RWPE2 (cell line): Measurements from ENCODE around the gene DSCAML1.

Experiments used
- ATAC-seq: fragments of 200-7000 bp; cut with Tn5 transposase; 3 replicates; pipeline ENCODE4 v1.9.1; 2021; ENCODE audit warnings: low read depth
- DNase-seq: peaks from one replicate; pipeline ENCODE4 v3.0.0-alpha.2; 2020; ENCODE audit warnings: low spot score
- H3K27ac ChIP-seq: fragments of 450-650 bp; 2 replicates; pipeline ENCODE4 v1.5.1; 2017; ENCODE audit warnings: mild to moderate bottlenecking; ENCODE audit not compliant: poor library complexity, severe bottlenecking
- H3K27me3 ChIP-seq: fragments of 250-450 bp; sonication (Bioruptor Pico); 2 replicates; pipeline ENCODE4 v1.5.1; 2021; ENCODE audit warnings: mild to moderate bottlenecking, moderate library complexity; ENCODE audit not compliant: insufficient read depth, poor library complexity, severe bottlenecking
- H3K36me3 ChIP-seq: fragments of 250-450 bp; sonication (Bioruptor Pico); 2 replicates; pipeline ENCODE4 v1.5.1; 2020; ENCODE audit warnings: low read depth, mild to moderate bottlenecking, moderate library complexity
- H3K4me1 ChIP-seq: fragments of 250-450 bp; sonication (Bioruptor Pico); 2 replicates; pipeline ENCODE4 v1.5.1; 2021; ENCODE audit warnings: mild to moderate bottlenecking, moderate library complexity; ENCODE audit not compliant: insufficient read depth, poor library complexity, severe bottlenecking
- H3K4me3 ChIP-seq: fragments of 250-450 bp; sonication (Bioruptor Pico); 2 replicates; pipeline ENCODE4 v1.5.1; 2021; ENCODE audit warnings: mild to moderate bottlenecking, moderate library complexity; ENCODE audit not compliant: severe bottlenecking
- H3K9me3 ChIP-seq: fragments of 250-450 bp; sonication (Bioruptor Pico); 2 replicates; pipeline ENCODE4 v1.5.1; 2021; ENCODE audit warnings: mild to moderate bottlenecking, moderate library complexity; ENCODE audit not compliant: severe bottlenecking
- CTCF ChIP-seq: fragments of 450-650 bp; IDR thresholded peaks from one replicate; pipeline ENCODE4 v1.5.1; 2017; ENCODE audit warnings: mild to moderate bottlenecking, moderate library complexity; ENCODE audit not compliant: poor library complexity, severe bottlenecking

The DSCAML1 gene

DNA sequence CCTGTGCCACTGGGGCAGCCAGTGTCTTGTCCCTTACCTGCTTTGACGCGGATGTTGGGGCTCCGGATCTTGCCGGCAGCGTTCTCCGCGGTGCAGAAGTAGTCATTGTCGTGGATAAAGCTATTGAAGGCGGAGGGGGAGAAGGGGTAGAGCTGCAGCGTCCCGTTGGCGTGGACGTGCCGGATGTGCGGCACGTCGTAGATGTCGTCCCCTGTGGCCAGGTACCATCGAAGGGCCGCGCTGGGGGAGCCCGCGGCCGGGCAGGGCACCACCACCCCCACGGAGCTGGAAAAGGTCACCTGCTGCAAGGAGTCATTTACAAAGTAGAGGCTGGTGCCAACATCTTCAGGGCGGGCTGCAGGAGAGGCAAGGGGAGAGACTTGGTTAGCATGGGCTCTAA lies 16.6 kb downstream of the DSCAML1 start:
- Histone ChIP-seq H3K4me1 (no peaks in the 10 kb centered on the region), H3K27ac (no peak overlapping the region), H3K9me3 (no peaks in the 10 kb centered on the region), H3K4me3 (no peak overlapping the region), H3K36me3 (no peaks in the 10 kb centered on the region), H3K27me3 (peaks cover 12% of the 10 kb centered on the region)
- TF ChIP-seq CTCF, result no peak
- DNase-seq (no peak), ATAC-seq (no peak)

GRCh38 chr11:117774553-117774952 lies 22.5 kb downstream of the DSCAML1 start:
- no peaks in the 10 kb centered on the region for H3K27me3 ChIP-seq
- TF ChIP-seq CTCF, result no peak
- no peak overlapping the region for H3K27ac ChIP-seq
- H3K4me3 ChIP-seq, result no peak overlapping the region
- no peak for ATAC-seq
- H3K36me3 ChIP-seq, result no peaks in the 10 kb centered on the region
- no peaks in the 10 kb centered on the region for H3K4me1 ChIP-seq
- DNase-seq, result no peak
- no peaks in the 10 kb centered on the region for H3K9me3 ChIP-seq

- no peaks in the 10 kb centered on the region for H3K36me3 ChIP-seq
- no peaks in the 10 kb centered on the region for H3K9me3 ChIP-seq
- H3K27ac ChIP-seq, result no peak overlapping the region
- H3K27me3 ChIP-seq, result no peaks in the 10 kb centered on the region
- no peak for TF ChIP-seq CTCF
- no peak overlapping the region for H3K4me3 ChIP-seq
- no peaks in the 10 kb centered on the region for H3K4me1 ChIP-seq
- no peak for DNase-seq
- no peak for ATAC-seq
Observed at GRCh38 chr11:117772360-117772759, 24.7 kb downstream of the DSCAML1 start.

DNA sequence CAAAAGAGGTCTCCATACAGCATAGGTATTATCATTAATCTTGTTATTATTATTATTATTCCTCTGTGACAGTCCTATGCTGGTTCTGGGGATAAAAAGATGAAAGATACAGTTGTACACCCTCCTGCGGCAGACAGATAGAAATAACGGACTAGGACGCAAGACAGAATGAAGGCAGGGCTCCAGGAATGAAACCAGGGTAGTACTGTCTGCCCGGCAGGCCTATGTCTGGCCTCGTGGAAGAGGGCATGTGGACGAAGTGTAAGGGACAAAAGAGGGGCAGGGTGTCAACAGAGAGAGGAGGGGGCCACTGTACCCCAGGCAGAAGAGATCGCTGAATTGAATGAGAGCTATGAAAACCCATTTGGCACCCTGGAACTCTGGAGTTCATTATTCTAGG lies 25.2 kb downstream of the DSCAML1 start:
- Histone ChIP-seq H3K36me3 (no peaks in the 10 kb centered on the region), H3K27ac (no peak overlapping the region), H3K9me3 (no peaks in the 10 kb centered on the region), H3K4me1 (no peaks in the 10 kb centered on the region), H3K4me3 (no peak overlapping the region), H3K27me3 (no peaks in the 10 kb centered on the region)
- no peak for DNase-seq
- TF ChIP-seq CTCF, result no peak
- no peak for ATAC-seq

GRCh38 chr11:117771197-117771596 lies 25.8 kb downstream of the DSCAML1 start:
- ATAC-seq, result no peak
- Histone ChIP-seq H3K27ac (no peak overlapping the region), H3K9me3 (no peaks in the 10 kb centered on the region), H3K4me1 (no peaks in the 10 kb centered on the region), H3K36me3 (no peaks in the 10 kb centered on the region), H3K27me3 (no peaks in the 10 kb centered on the region), H3K4me3 (no peak overlapping the region)
- no peak for TF ChIP-seq CTCF
- DNase-seq, result no peak
